GM18505 (cell line): ENCODE data around the gene GXYLT2.
"Not testable (repeated sequence)": the region's sequence is repeated elsewhere in the genome, so short reads cannot be mapped to it uniquely, and the experiment has no call there.

ENCODE experiments used
- ATAC-seq: cut with Tn5 transposase; IDR thresholded peaks from one replicate; pipeline ENCODE4 v1.9.1; 2021; ENCODE audit not compliant: unreplicated experiment
- POLR2A ChIP-seq: IDR thresholded peaks from 4 replicates; pipeline ENCODE4 v1.6.1; 2011; ENCODE audit warnings: borderline replicate concordance; ENCODE audit not compliant: insufficient read depth, insufficient read length; ENCODE audit errors: extremely low read depth

Gene GXYLT2

DNA sequence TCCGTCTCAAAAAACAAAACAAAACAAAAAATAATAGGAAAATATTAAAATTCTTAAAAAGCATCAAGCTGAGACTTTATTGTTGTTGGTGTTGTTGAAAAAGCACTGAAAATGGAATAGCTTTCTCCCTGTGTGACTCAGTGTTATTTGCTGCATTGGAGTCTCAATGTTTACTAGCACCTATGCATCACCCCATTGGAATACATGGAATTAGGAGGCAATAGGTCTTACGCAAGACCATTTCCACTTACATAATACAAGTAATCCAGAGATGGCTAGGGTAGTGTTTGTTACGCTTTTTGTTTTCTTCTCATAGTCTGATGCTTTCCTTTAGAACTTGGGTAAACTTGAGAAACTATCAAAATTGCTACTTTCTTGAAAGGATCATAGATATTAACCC is 15.2 kb downstream of the GXYLT2 start:
- no peak for TF ChIP-seq POLR2A
- ATAC-seq = no peak

- TF ChIP-seq POLR2A = no peak
- no peak for ATAC-seq
Observed at GRCh38 chr3:72904163-72904562, 16.3 kb downstream of the GXYLT2 start.

- no peak for TF ChIP-seq POLR2A
- no peak for ATAC-seq
Observed at GRCh38 chr3:72906154-72906553, 18.3 kb downstream of the GXYLT2 start.

- no peak for TF ChIP-seq POLR2A
- ATAC-seq = no peak
Observed at GRCh38 chr3:72907131-72907711, 19.4 kb downstream of the GXYLT2 start.

DNA sequence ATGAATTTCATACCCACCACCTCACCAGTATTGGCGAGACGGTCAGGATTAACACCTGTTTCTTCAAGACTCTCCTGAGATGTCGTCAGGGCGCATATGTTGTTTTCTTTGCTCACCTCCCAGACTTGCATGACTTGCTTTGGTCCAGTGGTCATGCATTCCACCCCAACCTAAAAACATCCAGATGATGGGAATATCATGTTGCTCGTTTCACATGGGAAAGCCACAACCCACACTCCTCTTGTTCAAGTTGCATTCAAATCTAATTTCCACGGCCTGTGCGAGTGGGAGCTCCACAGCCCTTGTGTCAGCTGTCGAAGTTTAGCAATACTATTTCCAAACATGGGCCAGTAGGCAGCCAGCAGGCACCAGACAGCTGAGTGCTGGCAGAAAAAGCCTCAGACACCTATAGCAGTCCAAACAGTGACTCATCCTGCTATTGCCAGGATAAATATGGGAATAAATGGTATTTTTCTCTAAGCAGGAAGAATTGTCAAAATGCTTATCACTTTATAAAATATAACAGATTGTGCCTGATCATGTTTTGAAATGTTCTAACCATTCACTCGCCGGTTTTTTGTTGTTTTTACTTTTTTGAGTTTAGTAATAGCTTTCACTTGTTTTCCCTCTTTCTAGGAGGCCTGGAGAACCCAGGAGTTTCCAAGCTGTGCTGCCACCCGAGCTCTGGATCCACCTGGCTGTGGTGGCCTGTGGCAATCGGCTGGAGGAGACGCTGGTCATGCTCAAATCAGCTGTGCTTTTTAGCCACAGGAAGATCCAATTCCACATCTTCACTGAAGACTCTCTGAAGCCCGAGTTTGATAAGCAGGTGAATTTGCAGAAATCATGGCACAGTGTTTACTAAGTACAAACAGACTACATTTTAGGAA is 20.1 kb downstream of the GXYLT2 start:
- ATAC-seq = no peak
- no peak for TF ChIP-seq POLR2A

- no peak for TF ChIP-seq POLR2A
Observed at GRCh38 chr3:72909591-72909990, 21.7 kb downstream of the GXYLT2 start.

DNA sequence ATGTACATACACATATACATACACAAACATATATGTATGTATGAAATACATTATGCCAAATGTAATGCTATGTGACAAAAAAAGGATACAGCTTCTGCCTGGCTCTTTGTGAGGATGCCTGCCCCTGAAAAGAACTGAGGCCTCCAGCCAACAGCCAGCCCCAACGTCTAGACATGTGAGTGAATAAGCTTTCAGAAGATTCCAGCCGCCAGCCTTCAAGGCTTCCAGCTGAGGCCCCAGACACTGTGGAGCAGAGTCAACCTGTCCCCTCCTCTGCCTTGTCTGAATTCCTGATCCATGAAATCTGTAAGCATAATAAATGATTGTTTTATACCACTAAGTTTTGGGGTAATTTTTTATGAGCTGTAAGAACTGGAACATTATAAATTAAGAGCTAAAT is 24.7 kb downstream of the GXYLT2 start:
- no peak for TF ChIP-seq POLR2A
- no peak for ATAC-seq

More at GRCh38 chr3:72909591-72909990, 21.7 kb downstream of the GXYLT2 start:
- ATAC-seq = no peak

- no peak for TF ChIP-seq POLR2A
- no peak for ATAC-seq
Observed at GRCh38 chr3:72914383-72914782, 26.5 kb downstream of the GXYLT2 start.

- ATAC-seq = no peak
- TF ChIP-seq POLR2A = no peak
Observed at GRCh38 chr3:72916250-72916649, 28.4 kb downstream of the GXYLT2 start.

GRCh38 chr3:72919520-72919919 is 31.7 kb downstream of the GXYLT2 start:
- no peak for TF ChIP-seq POLR2A
- no peak for ATAC-seq

GRCh38 chr3:72924055-72924454 is 36.2 kb downstream of the GXYLT2 start:
- no peak for ATAC-seq
- no peak for TF ChIP-seq POLR2A

- ATAC-seq = not testable (repeated sequence)
Observed at GRCh38 chr3:72928781-72929735, 41.2 kb downstream of the GXYLT2 start.

- no peak for ATAC-seq
- no peak for TF ChIP-seq POLR2A
Observed at GRCh38 chr3:72930754-72931153, 42.9 kb downstream of the GXYLT2 start.
